ENCODE measurements around the gene LILRB1. TPM values are rescaled to one million over a fixed set of nuclear protein-coding genes. Genes with fewer than 3 reads are reported as not detected.

Gene LILRB1
- total RNA-seq, 1 donor from 2014 or later: 23.6 TPM

DNA sequence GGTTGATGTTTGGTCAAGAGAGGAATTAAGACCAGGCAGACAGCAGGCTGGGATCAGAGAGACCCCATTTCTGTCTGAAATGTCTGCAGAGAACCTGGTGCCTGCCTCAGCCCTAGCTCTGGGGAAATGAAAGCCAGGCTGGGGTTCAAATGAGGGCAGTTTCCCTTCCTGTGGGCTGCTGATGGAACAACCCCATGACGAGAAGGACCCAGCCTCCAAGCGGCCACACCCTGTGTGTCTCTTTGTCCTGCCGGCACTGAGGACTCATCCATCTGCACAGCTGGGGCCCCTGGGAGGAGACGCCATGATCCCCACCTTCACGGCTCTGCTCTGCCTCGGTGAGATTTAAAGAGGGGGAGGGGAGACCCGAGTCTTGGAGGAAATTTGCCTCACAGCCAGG lies 32.4 kb downstream of the LILRB1 start, which contains the start of gene LILRB4:
Gene LILRB4, plus strand, starts transcription at position 256 of the 400 bp plus-strand sequence. Its CDS starts 49 bp downstream, at position 305.
- H3K4me3 ChIP-seq: peak within 1 kb of the TSS; percentile 26
- TF ChIP-seq, protein P1, sequence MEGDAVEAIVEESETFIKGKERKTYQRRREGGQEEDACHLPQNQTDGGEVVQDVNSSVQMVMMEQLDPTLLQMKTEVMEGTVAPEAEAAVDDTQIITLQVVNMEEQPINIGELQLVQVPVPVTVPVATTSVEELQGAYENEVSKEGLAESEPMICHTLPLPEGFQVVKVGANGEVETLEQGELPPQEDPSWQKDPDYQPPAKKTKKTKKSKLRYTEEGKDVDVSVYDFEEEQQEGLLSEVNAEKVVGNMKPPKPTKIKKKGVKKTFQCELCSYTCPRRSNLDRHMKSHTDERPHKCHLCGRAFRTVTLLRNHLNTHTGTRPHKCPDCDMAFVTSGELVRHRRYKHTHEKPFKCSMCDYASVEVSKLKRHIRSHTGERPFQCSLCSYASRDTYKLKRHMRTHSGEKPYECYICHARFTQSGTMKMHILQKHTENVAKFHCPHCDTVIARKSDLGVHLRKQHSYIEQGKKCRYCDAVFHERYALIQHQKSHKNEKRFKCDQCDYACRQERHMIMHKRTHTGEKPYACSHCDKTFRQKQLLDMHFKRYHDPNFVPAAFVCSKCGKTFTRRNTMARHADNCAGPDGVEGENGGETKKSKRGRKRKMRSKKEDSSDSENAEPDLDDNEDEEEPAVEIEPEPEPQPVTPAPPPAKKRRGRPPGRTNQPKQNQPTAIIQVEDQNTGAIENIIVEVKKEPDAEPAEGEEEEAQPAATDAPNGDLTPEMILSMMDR (IDR thresholded peaks at IDR 0.05): no peak
- DNase-seq (peak; percentile 71), ATAC-seq (peak; percentile 90)
- H3K36me3 ChIP-seq: no peaks in the 10 kb centered on the region
- H3K27me3 ChIP-seq: peaks cover 16% of the 10 kb centered on the region
- no peaks in the 10 kb centered on the region for H3K9me3 ChIP-seq
- intact Hi-C loops (cut with DNase I): no loop called here
- H3K4me1 ChIP-seq: no peaks in the 10 kb centered on the region
- no peak within 1 kb of the TSS for H3K27ac ChIP-seq

DNA sequence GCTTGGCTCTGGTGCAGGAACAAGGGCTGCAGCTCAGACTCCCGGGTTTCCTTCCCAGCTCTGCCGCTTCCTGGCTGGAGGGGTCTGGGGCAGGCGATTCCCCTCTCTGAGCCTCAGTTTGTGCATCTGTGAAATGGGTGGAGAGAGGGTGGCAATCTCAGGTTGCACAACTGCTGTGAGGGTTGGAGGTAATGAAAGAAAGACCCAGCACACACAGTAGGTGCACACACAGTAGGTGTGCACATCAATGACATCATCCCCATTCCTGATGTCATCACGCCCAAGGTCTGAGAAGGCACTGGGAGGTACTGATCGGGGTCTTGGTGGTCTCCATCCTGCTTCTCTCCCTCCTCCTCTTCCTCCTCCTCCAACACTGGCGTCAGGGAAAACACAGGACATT lies 35.2 kb downstream of the LILRB1 start:
- H3K4me1 ChIP-seq: no peaks in the 10 kb centered on the region
- no peak overlapping the region for H3K4me3 ChIP-seq
- DNase-seq: no peak
- TF ChIP-seq, protein P1 (IDR thresholded peaks at IDR 0.05): no peak
- H3K9me3 ChIP-seq: no peaks in the 10 kb centered on the region
- H3K27me3 ChIP-seq: peaks cover 13% of the 10 kb centered on the region
- no peaks in the 10 kb centered on the region for H3K36me3 ChIP-seq
- H3K27ac ChIP-seq: no peak overlapping the region
- intact Hi-C loops (cut with DNase I): no loop called here
- ATAC-seq: no peak

DNA sequence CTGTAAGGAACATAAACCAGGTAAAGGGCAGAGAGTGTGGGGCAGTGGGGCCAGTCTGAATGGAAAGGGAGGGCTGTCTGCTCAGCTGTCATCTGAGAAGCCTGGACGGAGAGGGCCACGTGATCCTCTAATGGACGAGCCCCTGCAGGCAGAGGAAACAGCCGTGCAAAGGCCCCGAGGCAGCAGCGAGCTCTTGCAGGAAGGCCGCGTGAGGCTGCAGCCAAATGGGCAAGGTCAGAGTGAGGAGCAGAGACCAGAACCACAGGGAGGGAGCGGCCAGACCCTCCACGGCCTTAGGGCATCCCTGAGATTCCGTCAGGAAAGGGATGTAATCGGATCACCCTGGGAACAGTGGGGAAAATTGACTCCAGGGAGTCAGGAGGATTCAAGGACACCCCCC lies 36.9 kb downstream of the LILRB1 start:
- DNase-seq (no peak), ATAC-seq (no peak)
- Histone ChIP-seq H3K4me3 (no peak overlapping the region), H3K9me3 (no peaks in the 10 kb centered on the region), H3K4me1 (no peaks in the 10 kb centered on the region), H3K36me3 (no peaks in the 10 kb centered on the region), H3K27me3 (peaks cover 13% of the 10 kb centered on the region), H3K27ac (no peak overlapping the region)
- TF ChIP-seq, protein P1 (IDR thresholded peaks at IDR 0.05): no peak
- intact Hi-C loops (cut with DNase I): no loop called here

DNA sequence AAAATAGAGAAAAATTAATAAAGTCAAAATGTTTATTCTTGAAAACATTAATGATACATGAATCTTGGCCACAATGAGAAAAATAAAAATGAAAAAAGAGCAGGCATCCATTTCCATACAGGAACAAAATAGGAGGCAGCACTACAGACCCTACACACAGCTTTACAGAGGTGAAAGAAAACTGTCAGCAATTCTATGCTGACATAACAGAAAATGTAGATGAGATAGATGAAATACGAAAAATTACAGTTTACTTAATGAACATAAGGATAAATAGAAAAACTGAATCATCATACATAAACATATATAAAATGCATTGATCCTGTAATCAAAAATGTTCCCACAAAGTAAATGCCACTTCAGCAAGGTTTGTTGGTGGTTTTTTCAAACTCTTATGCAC lies 38.1 kb downstream of the LILRB1 start:
- no peak for ATAC-seq
- no peaks in the 10 kb centered on the region for H3K4me1 ChIP-seq
- intact Hi-C loops (cut with DNase I): no loop called here

DNA sequence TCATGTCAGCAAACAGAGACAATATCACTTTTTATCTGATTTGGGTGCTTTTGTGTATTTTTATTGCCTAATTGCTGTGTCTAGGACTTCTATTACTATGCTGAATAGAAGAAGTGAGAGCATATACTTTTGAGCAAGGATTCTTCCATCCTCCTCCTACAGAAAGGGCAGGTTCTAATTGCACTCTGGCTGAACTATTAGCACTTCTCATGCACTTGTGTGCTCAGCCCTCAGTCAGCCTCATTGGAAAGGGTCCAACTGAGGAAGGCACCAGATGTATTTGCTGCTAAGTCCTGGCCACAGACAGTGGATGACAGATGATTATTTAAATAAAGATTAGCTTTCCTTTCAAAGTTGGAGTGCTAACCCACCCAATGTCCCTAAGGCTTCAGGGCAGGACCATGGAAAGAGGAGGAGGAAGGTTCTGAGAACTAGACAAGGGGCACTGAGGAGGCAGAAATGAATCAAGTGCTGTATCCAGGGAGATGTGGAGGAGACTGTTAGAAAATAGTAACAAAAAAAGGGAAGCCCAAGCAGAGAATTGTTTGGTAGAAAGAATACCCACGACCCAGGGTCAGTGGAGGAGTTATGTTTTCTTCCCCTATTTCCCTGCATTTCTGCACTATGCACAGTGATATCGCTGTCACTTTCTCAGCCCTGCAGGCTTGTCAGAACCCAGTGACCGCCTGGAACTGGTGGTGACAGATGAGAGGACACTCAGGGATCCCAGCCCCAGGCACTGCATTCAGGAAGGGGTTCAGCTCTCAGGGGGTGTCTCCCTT lies 40.5 kb downstream of the LILRB1 start:
- Histone ChIP-seq H3K27me3 (peaks cover 7% of the 10 kb centered on the region), H3K4me3 (no peak overlapping the region), H3K9me3 (no peaks in the 10 kb centered on the region), H3K4me1 (no peaks in the 10 kb centered on the region), H3K36me3 (no peaks in the 10 kb centered on the region), H3K27ac (no peak overlapping the region)
- TF ChIP-seq, protein P1 (IDR thresholded peaks at IDR 0.05): no peak
- DNase-seq: no peak
- ATAC-seq: peak; percentile 49
- intact Hi-C loops (cut with DNase I): no loop called here

More for the DNA sequence above, 38.1 kb downstream of the LILRB1 start:
- Histone ChIP-seq H3K9me3 (no peaks in the 10 kb centered on the region), H3K27me3 (peaks cover 13% of the 10 kb centered on the region), H3K36me3 (no peaks in the 10 kb centered on the region), H3K4me3 (no peak overlapping the region), H3K27ac (no peak overlapping the region)
- TF ChIP-seq, protein P1 (IDR thresholded peaks at IDR 0.05): no peak
- no peak for DNase-seq
